Prostate gland (tissue), 2 donors: Measurements from ENCODE around the gene STK38L.

Experiments used
- POLR2A ChIP-seq: fragments of 450-650 bp; IDR thresholded peaks from one replicate; pipeline ENCODE4 v1.6.1; 2016; ENCODE audit warnings: antibody characterized with exemption, mild to moderate bottlenecking
- POLR2AphosphoS5 ChIP-seq: sonication (generic); formaldehyde crosslinking; IDR thresholded peaks from one replicate; pipeline ENCODE4 v1.6.1; 2017; ENCODE audit warnings: antibody characterized with exemption
- TF ChIP-seq, protein P1 (sequence below), 4 experiments: fragments of 200-600 bp in 2 of 4; fragments of 450-650 bp in 2 of 4; sonication (generic) in 2 of 4; IDR thresholded peaks; 1 replicate in 3 of 4; 2 replicates in 1 of 4; pipeline ENCODE4 v1.5.1; 2016 to 2019; ENCODE audit warnings: antibody characterized with exemption in 4 of 4, mild to moderate bottlenecking in 2 of 4, moderate library complexity in 2 of 4

DNA sequence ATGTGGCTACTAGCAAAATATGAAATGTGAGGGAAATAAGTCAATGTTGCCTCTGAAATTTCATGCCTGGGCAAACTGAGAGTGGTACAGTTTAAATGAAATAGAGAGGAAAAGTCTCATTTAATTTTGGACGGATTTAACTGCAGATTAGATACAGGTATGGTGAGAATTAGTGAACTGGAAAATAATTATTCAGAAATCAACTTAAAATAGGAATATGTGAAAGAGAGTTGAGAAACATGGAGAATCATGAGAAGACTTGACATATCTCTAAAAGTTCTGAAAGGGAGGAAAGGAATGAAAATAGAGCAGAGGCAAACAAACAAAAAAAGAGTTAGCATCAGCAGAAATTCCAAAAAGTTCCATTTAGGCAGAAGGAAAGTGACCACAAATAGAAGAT, 55.0 kb downstream of the STK38L start:
- TF ChIP-seq, protein P1, sequence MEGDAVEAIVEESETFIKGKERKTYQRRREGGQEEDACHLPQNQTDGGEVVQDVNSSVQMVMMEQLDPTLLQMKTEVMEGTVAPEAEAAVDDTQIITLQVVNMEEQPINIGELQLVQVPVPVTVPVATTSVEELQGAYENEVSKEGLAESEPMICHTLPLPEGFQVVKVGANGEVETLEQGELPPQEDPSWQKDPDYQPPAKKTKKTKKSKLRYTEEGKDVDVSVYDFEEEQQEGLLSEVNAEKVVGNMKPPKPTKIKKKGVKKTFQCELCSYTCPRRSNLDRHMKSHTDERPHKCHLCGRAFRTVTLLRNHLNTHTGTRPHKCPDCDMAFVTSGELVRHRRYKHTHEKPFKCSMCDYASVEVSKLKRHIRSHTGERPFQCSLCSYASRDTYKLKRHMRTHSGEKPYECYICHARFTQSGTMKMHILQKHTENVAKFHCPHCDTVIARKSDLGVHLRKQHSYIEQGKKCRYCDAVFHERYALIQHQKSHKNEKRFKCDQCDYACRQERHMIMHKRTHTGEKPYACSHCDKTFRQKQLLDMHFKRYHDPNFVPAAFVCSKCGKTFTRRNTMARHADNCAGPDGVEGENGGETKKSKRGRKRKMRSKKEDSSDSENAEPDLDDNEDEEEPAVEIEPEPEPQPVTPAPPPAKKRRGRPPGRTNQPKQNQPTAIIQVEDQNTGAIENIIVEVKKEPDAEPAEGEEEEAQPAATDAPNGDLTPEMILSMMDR (IDR thresholded peaks at IDR 0.05): no peak
- TF ChIP-seq POLR2A (no peak), POLR2AphosphoS5 (no peak)
